ENCODE results near the gene S100A13.

The S100A13 gene

GRCh38 chr1:153626477-153626903 lies 815 bp downstream of the S100A13 start:
- DNase-seq (ENCODE audit: low read depth in 2 of 2): no peak

- no peak for DNase-seq (ENCODE audit: low read depth in 2 of 2)
Measured at GRCh38 chr1:153624965-153625611, 2.2 kb downstream of the S100A13 start.

GRCh38 chr1:153623101-153623500 lies 4.2 kb downstream of the S100A13 start:
- DNase-seq (ENCODE audit: low read depth in 2 of 2): no peak

GRCh38 chr1:153619171-153619570 lies 8.1 kb downstream of the S100A13 start:
- DNase-seq (ENCODE audit: low read depth in 2 of 2): no peak

GRCh38 chr1:153617663-153618062 lies 9.6 kb downstream of the S100A13 start:
- DNase-seq (ENCODE audit: low read depth in 2 of 2): peak in 1 of 2 donors; percentile 68

- no peak for DNase-seq (ENCODE audit: low read depth in 2 of 2)
Measured at GRCh38 chr1:153616917-153617311, 10.4 kb downstream of the S100A13 start.

- no peak for DNase-seq (ENCODE audit: low read depth in 2 of 2)
Measured at GRCh38 chr1:153616144-153616916, 11.0 kb downstream of the S100A13 start, which contains the start of gene S100A14. Gene S100A14, minus strand, starts transcription at chr1:153616325. Its CDS starts 467 bp downstream, at chr1:153615858.

- DNase-seq (ENCODE audit: low read depth in 2 of 2): no peak
Measured at GRCh38 chr1:153615406-153615805, 11.9 kb downstream of the S100A13 start.

GRCh38 chr1:153614906-153615305 lies 12.4 kb downstream of the S100A13 start:
- DNase-seq (ENCODE audit: low read depth in 2 of 2): no peak

- no peak for DNase-seq (ENCODE audit: low read depth in 2 of 2)
Measured at GRCh38 chr1:153614189-153614900, 13.0 kb downstream of the S100A13 start.

- DNase-seq (ENCODE audit: low read depth in 2 of 2): no peak
Measured at GRCh38 chr1:153613406-153613805, 13.9 kb downstream of the S100A13 start.

- no peak for DNase-seq (ENCODE audit: low read depth in 2 of 2)
Measured at GRCh38 chr1:153612755-153613331, 14.5 kb downstream of the S100A13 start, which contains the start of gene S100A16. Gene S100A16, minus strand, starts transcription at chr1:153613137. Its CDS starts 4,986 bp downstream, at chr1:153608151.

- no peak for DNase-seq (ENCODE audit: low read depth in 2 of 2)
Measured at GRCh38 chr1:153612111-153612754, 15.1 kb downstream of the S100A13 start.

- DNase-seq (ENCODE audit: low read depth in 2 of 2): no peak
Measured at GRCh38 chr1:153611356-153611755, 15.9 kb downstream of the S100A13 start.

GRCh38 chr1:153610811-153611301 lies 16.4 kb downstream of the S100A13 start:
- no peak for DNase-seq (ENCODE audit: low read depth in 2 of 2)

- no peak for DNase-seq (ENCODE audit: low read depth in 2 of 2)
Measured at GRCh38 chr1:153610334-153610733, 17.0 kb downstream of the S100A13 start.

GRCh38 chr1:153609585-153609907 lies 17.8 kb downstream of the S100A13 start:
- no peak for DNase-seq (ENCODE audit: low read depth in 2 of 2)

- no peak for DNase-seq (ENCODE audit: low read depth in 2 of 2)
Measured at GRCh38 chr1:153608742-153609584, 18.3 kb downstream of the S100A13 start.

- DNase-seq (ENCODE audit: low read depth in 2 of 2): no peak
Measured at GRCh38 chr1:153608089-153608682, 19.1 kb downstream of the S100A13 start.

GRCh38 chr1:153607381-153607780 lies 19.9 kb downstream of the S100A13 start:
- no peak for DNase-seq (ENCODE audit: low read depth in 2 of 2)
